AG08396 (cell line): ENCODE data around the gene HHIPL1.

ENCODE experiments used
- DNase-seq: peaks from one replicate; pipeline ENCODE4 v3.0.0; 2012; ENCODE audit warnings: low spot score, mixed read lengths

Gene HHIPL1

DNA sequence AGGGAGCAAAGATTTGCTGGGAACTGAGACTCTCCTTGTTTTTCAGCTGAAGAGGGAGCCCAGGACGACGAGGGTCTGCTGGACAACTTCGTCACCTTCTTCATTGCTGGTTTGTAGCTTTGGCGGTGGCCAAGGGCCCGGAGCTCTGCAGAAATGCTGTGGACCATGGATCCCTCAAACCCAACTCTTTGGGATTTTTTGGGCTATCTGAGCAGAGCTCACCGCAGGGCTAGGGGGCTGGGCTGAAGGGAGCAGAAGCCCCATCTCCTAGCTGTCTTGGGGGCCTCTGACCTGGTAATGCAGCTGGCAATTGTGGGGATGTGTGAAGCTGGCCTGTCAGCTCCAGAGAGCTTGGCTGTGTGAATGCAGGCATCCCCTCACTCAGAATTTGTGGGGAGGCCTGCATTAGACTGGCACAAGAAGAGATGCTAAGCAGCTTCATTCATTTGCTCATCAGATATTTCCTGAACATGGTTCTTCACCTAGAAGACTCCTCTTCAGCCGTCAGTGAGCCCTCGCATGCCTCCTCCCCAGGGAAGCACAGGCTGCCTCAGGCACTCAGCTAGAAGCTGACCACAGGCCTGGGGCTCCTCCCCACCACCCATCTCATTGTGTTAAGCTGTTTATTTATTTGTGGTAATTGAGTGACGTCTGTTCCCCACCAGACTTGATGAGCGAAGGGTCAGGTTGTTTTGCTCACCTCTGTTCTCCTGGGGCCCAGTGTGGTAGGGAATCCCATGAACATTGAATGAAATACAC lies 71.3 kb downstream of the HHIPL1 start:
- DNase-seq: no peak

DNA sequence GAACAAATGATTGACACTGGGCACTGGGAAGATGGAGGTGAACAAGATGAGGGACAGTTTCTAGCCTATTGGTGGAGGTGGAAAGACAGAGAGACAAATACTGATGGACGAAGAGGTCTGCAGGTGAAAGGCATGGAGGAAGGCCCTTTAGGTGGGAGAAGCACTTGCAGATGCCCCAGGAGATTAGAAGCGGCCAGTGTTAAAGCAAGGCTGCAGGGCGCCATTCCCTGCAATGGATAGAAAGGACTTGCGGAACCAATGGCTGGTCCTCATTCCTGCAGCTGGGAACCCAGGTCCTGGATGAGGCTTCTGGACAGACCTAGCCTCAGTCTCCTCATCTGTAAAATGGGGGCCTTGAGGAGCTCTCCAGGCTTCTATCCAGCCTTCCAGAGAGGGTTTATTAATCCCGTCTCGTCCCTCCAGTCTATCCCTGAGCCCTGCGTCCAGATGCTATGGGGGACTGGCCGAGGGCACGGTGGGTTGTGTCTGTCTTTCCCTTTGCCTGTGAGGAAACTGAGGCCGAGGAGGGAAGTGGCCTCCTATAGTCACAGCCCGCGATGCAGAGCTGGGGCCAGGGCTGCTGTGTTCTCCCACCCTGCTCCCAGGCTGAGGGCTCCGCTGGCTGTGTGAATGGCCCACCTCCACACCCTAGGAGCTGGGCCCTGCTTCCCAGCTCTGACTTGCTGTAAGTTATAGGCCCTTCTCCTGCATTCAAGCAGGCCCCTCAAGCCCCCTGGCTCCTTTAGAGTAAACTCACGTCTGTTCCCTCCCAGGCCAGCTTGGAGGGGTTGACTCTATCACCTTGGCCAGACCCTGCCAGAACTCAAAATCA lies 72.1 kb downstream of the HHIPL1 start:
- no peak for DNase-seq

DNA sequence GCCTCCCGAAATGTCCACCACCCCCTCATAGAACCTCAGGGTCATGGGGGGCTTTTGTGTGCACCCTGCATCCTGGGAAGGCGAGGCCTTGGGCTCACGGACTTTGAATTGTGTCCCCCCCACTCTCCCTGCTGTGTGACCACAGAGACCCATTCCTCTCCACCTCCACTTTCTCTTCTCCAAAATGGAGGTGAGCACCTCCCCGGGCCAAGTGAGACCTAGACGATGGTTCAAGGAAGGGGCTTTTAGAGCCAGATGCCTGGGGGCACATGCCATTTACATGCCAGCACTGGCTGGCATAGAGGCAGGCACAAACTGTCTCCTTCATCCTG lies 72.7 kb downstream of the HHIPL1 start:
- DNase-seq: no peak

DNA sequence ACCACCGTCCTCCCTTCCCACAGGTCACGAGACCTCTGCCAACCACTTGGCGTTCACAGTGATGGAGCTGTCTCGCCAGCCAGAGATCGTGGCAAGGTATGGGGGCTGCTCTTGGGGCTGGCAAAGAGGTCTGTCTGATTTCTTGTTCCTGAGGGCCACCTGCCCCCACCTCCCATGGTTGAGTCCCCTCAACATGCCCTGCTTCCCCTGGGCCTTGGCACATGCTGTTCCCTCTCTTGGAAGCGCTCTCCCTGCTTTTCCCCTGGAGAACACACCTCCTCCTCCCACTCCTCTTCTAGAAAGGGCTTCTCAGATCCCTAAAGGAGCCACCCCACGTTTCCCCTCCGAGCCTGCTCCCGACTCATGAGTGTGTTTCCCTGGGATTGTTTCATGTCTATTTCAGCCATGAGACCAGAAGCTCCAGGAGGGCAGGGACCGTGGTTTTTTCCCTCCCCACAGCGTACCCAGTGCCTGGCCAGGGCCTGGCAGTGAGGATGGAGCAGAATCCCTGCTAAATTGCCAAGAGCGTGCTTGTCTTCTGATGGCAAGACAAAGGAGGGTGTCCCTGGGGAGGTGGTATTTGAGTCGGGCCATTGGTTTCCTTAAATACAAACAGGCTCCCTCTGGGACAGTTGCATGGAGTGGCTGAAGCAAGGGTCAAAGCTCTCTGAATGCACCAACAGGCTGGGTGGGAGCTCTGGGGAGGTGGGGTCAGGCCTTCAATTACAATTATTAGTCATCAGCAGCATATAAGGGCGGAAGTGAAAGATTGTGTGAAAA lies 73.3 kb downstream of the HHIPL1 start:
- no peak for DNase-seq

DNA sequence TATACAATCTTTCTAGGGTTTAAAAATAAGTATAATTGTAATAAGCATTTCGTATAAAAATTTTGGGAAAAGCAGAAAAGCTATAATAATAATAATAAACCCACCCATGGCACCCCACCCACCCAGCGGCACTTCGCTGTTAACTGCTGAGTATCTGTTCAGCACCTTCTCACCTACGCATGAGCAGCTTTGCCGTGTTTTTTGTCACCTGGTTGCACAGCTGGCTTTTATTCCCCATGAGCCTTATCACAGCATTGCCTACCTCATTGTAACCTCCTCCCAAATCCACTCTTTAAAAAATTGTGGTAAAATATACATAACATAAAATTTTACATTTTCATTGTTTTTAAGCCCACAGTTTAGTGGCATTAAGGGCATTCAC lies 73.9 kb downstream of the HHIPL1 start:
- no peak for DNase-seq

DNA sequence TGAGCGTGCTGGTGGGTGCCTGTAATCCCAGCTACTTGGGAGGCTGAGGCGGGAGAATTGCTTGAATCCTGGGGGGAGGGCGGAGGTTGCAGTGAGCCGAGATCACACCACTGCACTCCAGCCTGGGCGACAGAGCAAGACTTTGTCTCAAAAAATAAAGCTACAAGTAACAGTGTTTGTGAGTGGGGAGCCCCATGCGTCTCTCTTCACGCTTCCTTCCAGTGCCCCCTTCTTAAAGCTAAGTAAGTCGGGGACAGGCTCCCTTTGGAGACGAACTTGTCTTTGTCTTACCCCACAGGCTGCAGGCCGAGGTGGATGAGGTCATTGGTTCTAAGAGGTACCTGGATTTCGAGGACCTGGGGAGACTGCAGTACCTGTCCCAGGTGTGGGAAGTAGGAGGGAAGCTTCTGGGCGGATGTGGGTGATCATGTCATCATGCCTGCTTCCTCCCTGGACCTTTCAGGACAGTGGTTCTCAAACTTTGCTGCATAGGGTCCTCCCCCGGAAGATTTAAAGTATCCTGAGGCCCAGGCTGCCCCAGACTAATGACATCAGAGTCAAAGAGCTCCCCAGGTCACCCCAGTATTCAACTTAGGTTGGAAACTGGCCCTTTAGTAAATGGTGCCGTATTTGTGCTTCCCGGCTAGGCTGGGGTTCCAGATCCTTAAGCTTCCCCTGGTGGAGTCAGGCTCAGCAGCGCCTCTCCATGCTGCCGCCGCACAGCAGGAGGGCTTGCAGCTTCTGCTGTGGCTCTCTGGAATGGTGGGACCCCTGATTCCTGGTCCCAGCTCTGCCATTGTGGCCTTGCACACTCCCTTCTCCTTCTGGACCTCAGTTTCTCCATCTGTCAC lies 76.2 kb downstream of the HHIPL1 start:
- DNase-seq: no peak

DNA sequence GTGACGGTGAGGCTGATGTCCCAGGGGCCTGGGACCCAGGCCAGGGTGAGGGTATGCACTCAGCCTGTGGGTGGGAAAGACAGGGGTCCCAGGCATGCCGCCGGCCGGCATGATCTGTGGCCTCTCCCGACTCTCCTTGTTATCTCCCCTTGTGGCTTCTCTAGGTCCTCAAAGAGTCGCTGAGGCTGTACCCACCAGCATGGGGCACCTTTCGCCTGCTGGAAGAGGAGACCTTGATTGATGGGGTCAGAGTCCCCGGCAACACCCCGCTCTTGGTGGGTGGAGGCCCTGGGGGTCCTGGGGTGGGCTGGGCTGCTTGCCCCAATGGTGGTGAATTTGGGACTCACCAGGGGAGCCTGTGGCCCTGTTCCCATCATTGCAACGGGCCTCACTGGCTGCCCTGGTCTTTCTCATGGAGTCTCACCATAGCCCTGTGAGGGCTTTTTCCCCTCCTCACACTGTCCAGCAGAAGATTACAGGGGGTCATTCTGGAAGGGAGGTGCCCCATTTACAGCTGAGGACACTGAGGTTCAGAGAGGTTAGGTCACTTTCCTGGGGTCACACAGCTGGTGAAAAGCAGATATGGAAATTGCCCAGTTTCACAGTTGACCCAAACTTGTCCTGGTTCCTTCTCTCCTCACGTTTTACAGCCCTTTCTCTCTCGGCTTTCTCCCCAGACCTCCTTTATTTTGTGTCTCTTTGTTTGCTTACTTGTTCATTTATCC lies 77.0 kb downstream of the HHIPL1 start:
- DNase-seq: no peak

DNA sequence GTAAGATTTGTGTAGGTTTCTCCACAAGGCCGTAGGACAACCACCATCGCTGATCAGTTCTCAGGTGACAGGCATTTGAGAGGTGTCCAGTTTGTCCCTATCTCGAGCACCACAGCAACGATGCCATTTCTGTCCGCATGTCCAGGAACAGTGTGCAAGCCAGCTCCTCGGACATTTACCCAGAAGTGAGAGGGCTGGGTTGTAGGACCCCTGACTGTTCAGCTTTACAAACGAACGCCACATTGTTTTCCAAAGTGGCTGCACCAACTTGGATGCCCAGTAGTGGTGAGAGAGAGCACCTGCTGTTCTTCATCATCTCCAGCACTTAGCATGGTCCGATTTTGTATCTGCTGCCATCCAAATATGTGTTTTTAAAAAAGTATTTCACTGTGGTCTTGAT lies 77.8 kb downstream of the HHIPL1 start:
- no peak for DNase-seq

DNA sequence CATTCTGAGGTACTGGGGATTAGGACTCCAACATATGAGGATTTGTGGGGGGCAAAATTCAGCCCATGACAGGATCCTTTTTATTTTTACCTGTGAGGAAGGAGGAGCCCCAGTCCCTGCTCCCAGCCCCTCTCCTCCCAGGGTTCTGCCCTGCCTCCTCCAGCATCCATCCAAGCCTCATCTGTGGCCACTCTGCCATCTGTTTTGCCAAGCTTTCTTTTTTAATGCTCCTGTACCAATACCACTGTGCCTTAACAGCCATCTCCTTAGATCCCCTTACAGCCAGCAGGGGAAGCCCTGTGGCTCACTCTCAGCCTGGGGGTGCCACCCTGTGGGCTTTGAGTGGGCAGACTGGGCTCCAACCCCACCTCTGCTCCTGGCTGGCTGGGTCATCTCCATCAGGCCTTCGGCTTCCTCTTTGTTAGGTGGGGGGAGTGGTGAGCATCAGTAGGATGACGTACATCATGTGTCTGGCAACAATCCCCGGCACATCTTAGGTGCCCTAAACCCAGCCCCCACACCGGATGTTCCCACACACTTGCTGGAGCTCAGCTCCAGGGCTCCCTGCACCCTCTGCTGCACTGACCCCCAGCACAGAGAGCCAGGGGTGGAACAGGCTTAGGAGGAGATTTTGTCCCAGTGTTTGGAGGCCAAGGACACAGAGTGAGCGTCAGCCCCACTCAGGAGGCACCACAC lies 79.4 kb downstream of the HHIPL1 start:
- no peak for DNase-seq

DNA sequence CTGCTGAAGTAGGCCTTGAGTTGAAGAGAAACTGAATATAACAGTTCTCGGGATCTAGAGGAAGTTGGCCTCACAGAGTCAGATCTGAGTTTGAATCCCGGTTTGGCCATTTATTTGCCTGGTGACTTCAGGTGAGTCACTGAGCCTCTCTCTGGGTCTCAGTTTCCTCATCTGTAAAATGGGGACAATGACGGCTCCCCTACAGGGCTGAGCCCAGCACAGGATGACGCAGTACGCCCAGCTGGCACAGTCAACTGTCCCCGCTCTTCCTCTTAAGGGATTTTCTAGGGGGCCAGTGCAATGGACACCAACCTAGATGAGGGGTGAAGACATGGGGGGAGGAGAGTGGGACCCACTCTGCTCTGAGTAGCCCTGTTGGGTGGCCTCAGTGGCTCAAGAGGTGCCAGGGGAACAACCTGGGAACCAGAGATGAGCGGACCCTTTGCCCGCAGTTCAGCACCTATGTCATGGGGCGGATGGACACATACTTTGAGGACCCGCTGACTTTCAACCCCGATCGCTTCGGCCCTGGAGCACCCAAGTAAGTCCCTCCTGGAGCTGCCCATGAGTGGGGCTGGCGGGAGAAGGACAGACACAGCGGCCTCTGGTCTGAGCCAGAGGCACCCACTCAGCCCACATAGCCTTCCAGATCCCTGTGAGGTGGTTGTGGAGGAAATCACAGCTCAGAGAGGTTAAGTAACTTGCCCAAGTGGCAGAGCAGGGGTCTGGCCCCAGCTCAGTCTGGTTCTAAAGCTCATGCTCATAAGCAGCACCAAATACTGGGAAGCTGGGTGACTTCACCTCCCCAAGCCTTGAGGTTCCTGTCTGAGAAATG lies 80.2 kb downstream of the HHIPL1 start:
- no peak for DNase-seq

DNA sequence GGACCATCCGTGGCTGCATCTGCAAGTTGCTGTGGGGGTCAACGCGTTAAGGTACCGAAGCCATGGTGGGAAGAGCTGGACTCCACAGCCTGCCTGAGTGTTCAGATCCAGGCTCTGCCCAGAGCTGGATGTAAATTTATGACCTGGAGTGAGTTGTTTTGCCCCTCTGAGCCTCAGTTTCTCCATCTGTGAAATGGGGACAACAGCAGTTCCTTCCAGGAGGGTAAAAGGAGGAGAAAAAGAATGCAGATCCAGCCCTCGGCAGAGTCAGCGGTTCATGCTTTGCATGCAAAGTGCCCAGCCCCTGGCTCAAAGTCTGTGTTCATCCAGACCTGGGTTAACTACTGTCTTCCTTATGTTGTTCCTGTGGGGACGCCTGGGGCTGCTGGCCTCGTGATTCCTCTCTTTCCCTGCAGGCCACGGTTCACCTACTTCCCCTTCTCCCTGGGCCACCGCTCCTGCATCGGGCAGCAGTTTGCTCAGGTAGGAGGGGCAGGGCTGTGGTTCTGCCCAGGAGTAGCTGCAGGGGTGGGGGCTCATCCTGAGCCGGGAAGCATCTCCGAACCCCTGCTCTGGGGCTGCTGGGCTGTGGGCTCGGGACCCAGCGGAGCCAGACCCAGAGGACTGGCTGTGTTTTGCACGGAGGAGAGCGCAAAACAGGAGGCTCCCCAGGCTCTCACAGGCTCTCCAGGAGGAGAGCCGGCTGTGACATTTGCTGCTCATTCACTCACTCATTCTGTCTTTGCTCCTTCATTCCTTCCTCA lies 81.0 kb downstream of the HHIPL1 start:
- DNase-seq: no peak

DNA sequence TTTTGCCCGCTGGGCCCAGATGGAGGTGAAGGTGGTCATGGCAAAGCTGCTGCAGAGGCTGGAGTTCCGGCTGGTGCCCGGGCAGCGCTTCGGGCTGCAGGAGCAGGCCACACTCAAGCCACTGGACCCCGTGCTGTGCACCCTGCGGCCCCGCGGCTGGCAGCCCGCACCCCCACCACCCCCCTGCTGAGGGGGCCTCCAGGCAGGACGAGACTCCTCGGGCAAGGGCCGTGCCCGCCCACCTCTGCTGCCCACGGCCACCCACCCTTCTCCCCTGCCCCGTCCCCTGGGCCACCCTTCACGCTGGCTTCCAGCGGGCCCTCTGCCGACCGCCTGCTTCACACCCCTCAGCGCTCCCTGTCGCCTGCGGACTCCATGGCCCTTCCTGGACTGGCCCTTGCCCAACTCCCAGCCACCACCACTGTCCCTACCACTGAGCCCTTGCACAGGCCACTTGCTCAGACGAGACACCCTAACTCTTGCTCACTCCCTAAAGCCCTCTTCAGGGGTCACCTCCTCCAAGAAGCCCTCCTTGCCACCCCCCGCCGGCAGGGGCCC lies 81.7 kb downstream of the HHIPL1 start:
- no peak for DNase-seq

DNA sequence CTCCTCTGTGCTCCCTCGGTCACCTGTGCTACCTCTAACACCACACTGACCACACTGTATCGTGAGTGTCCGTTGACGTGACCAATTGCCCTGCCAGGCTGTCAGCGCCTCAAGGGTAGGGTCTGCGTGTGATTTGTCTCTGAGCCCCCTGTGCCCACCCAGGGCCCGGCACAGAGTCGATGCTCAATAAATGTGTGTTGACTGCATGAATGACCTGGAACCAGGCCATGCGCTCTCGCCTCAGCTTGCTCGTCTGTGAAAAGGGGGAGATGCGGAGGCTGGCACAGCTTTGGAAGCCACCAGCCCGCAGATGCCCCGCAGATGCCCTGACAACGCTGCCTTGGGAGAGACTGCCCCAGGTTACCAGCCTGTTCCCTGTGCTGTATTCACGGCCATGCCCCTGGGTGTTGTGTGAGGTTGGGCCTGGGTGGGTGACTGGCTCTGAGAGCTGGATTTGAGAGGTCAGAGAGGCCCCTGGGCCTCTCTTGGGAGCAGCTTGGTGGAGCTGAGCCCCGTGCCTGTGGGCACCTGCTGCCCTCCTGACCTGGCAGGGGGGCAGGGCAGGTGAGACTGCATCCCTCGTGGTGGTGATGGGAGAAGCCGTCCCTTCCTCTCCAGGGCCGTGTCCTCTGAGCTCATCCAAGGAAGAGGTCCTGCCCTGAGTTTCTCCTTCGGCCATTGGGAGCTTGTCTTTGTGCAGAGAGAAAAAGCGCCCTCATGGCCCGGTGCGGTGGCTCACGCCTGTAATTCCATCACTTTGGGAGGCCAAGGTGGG lies 82.4 kb downstream of the HHIPL1 start:
- no peak for DNase-seq

DNA sequence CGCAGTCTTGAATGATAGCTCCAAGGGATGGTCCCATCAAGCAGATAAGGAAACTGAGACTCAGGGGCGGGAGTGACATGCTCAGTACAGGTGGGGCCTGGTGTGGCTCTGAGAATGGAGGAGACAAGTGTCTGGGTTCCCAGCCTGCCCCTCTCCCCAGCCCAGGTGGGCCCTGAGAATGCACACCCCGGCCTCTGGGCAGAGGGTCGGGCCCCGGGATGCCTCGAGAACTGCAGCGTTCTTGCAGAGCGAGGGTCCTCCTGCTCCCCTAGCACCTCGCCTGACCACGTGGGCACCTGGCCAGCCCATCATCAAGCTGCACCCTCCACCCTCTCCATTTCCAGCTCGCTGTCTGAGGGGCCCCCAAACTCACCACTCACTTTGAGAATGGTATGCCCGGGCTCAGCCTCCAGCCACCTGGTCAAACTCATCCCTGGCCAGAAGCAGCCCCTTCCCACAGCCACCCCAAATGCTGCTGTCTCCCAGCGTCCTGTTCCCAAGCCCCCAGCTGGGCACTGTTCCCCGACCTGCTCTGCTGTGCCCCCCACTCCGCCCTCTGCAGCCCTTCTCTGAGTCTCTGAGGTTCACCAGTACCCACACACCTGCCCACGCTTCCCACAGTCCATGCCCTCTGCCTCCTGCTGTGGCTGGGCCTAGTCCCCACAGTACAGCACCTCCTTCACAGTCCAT lies 83.4 kb downstream of the HHIPL1 start:
- DNase-seq: no peak

DNA sequence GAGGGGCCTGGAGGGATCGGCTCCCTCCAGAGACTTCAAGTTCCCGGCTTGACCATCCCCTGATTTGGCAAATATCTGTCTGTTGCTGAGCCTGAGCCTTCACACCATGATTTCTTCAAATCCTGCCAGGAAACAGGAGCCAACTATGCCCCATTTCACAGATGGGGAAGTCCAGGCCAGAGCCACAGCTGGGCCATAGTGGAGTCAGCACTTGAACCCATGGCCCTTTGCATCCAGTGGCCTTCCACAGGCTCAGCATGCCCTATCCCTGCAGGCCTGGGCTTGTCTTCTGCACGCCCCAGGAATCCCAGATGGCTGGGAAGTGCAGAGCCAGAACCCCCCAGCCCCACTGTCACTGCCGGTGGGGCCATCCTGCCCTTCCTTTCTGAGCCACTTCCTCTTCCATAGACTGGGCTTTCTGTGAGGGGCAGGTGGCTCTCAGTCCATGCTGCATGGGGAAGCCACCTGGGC lies 84.1 kb downstream of the HHIPL1 start:
- DNase-seq: no peak
